ENCODE results near the gene TMCC1.

TMCC1 gene

GRCh38 chr3:129608087-129608935 lies 285.2 kb downstream of the TMCC1 start:
- peaks cover 13% of the 10 kb centered on the region; the same call in 1 of the 2 replicates for H3F3A ChIP-seq (ENCODE audit: low read depth)
- peaks cover 19% of the 10 kb centered on the region for H4K20me1 ChIP-seq (ENCODE audit: insufficient read depth, low read length, poor library complexity, severe bottlenecking)
- H3K79me2 ChIP-seq (ENCODE audit: insufficient read depth, low read length), result peaks cover 29% of the 10 kb centered on the region
- H3K4me3 ChIP-seq (ENCODE audit: low read length, poor library complexity, severe bottlenecking), result no peak overlapping the region
- no peaks in the 10 kb centered on the region for H3K9me3 ChIP-seq (ENCODE audit: insufficient read depth, low read depth, low read length)
- TF ChIP-seq EZH2phosphoT487 (IDR thresholded peaks at IDR 0.05; ENCODE audit: borderline replicate concordance) (no peak), CTCF (conservative IDR thresholded peaks at IDR 0.05; ENCODE audit: low read length) (peak; percentile 60)
- peak overlapping the region; percentile 51 for H3K4me2 ChIP-seq (ENCODE audit: low read depth, low read length, poor library complexity, severe bottlenecking)
- H3K9ac ChIP-seq (ENCODE audit: low read depth, low read length, poor library complexity, severe bottlenecking), result peak overlapping the region; percentile 38
- peak overlapping the region; percentile 40; the same call in 1 of the 2 replicates for H2AFZ ChIP-seq (ENCODE audit: low read length)
- no peaks in the 10 kb centered on the region for H3K27me3 ChIP-seq (ENCODE audit: insufficient read depth, low read length, poor library complexity, severe bottlenecking)
- H3K4me1 ChIP-seq (ENCODE audit: insufficient read depth, low read length, poor library complexity, severe bottlenecking), result peaks cover 52% of the 10 kb centered on the region
- no peaks in the 10 kb centered on the region for H3K36me3 ChIP-seq (ENCODE audit: insufficient read depth, low read length)
- H3K9me2 ChIP-seq (replicated peaks; ENCODE audit: low read depth, low read length), result no peaks in the 10 kb centered on the region

GRCh38 chr3:129607391-129608068 lies 286.0 kb downstream of the TMCC1 start:
- Histone ChIP-seq H2AFZ (ENCODE audit: low read length) (peak overlapping the region; percentile 78; the same call in 1 of the 2 replicates), H3K9ac (ENCODE audit: low read depth, low read length, poor library complexity, severe bottlenecking) (peak overlapping the region; percentile 46), H3K4me2 (ENCODE audit: low read depth, low read length, poor library complexity, severe bottlenecking) (peak overlapping the region; percentile 60), H3K27me3 (ENCODE audit: insufficient read depth, low read length, poor library complexity, severe bottlenecking) (no peaks in the 10 kb centered on the region), H3K9me3 (ENCODE audit: insufficient read depth, low read depth, low read length) (no peaks in the 10 kb centered on the region), H4K20me1 (ENCODE audit: insufficient read depth, low read length, poor library complexity, severe bottlenecking) (peaks cover 23% of the 10 kb centered on the region), H3K4me3 (ENCODE audit: low read length, poor library complexity, severe bottlenecking) (peak overlapping the region; percentile 69), H3K79me2 (ENCODE audit: insufficient read depth, low read length) (peaks cover 37% of the 10 kb centered on the region), H3F3A (ENCODE audit: low read depth) (peaks cover 13% of the 10 kb centered on the region; the same call in 1 of the 2 replicates), H3K9me2 (replicated peaks; ENCODE audit: low read depth, low read length) (no peaks in the 10 kb centered on the region), H3K4me1 (ENCODE audit: insufficient read depth, low read length, poor library complexity, severe bottlenecking) (peaks cover 59% of the 10 kb centered on the region), H3K36me3 (ENCODE audit: insufficient read depth, low read length) (no peaks in the 10 kb centered on the region)
- no peak for TF ChIP-seq EZH2phosphoT487 (IDR thresholded peaks at IDR 0.05; ENCODE audit: borderline replicate concordance)
- TF ChIP-seq CTCF (conservative IDR thresholded peaks at IDR 0.05; ENCODE audit: low read length), result no peak

- Histone ChIP-seq H3K9me2 (replicated peaks; ENCODE audit: low read depth, low read length) (no peaks in the 10 kb centered on the region), H4K20me1 (ENCODE audit: insufficient read depth, low read length, poor library complexity, severe bottlenecking) (peaks cover 29% of the 10 kb centered on the region), H3K4me3 (ENCODE audit: low read length, poor library complexity, severe bottlenecking) (peak within 1 kb of the TSS; percentile 78), H3K9me3 (ENCODE audit: insufficient read depth, low read depth, low read length) (no peaks in the 10 kb centered on the region), H3F3A (ENCODE audit: low read depth) (peaks cover 13% of the 10 kb centered on the region; the same call in 1 of the 2 replicates), H3K4me2 (ENCODE audit: low read depth, low read length, poor library complexity, severe bottlenecking) (peak within 1 kb of the TSS; percentile 95), H3K27me3 (ENCODE audit: insufficient read depth, low read length, poor library complexity, severe bottlenecking) (no peaks in the 10 kb centered on the region), H3K9ac (ENCODE audit: low read depth, low read length, poor library complexity, severe bottlenecking) (peak within 1 kb of the TSS; percentile 83), H3K36me3 (ENCODE audit: insufficient read depth, low read length) (no peaks in the 10 kb centered on the region), H3K4me1 (ENCODE audit: insufficient read depth, low read length, poor library complexity, severe bottlenecking) (peaks cover 65% of the 10 kb centered on the region), H2AFZ (ENCODE audit: low read length) (peak within 1 kb of the TSS; percentile 78), H3K79me2 (ENCODE audit: insufficient read depth, low read length) (peaks cover 44% of the 10 kb centered on the region)
- TF ChIP-seq CTCF (conservative IDR thresholded peaks at IDR 0.05; ENCODE audit: low read length), result no peak
- no peak for TF ChIP-seq EZH2phosphoT487 (IDR thresholded peaks at IDR 0.05; ENCODE audit: borderline replicate concordance)
These were observed 286.7 kb downstream of the TMCC1 start, which contains the start of gene PLXND1 for GRCh38 chr3:129606636-129607390. TSS of gene PLXND1 (minus strand) at chr3:129606676. CDS start at chr3:129606639, 37 bp downstream.
